Cardiac muscle cell (in vitro differentiated cells and primary cell): ENCODE measurements around the gene ANKRD44. TPM values are rescaled to one million over a fixed set of nuclear protein-coding genes. Genes with fewer than 3 reads are reported as not detected.

Experiments used
- DNase-seq, 2 donors: peaks; one replicate each; pipeline versions ENCODE4 v3.0.0 to v3.0.0-alpha.2; 2010 to 2017; ENCODE audit warnings: low read depth in 1 of 2, low spot score in 1 of 2
- H3K27ac ChIP-seq: fragments of 200-600 bp; sonication (generic); 2 replicates; pipeline ENCODE4 v1.5.1; 2016
- H3K27me3 ChIP-seq: fragments of 200-600 bp; sonication (generic); 2 replicates; pipeline ENCODE4 v1.6.0; 2016; ENCODE audit warnings: control low read depth
- H3K36me3 ChIP-seq: fragments of 200-600 bp; sonication (generic); 2 replicates; pipeline ENCODE4 v1.5.1; 2016; ENCODE audit warnings: control low read depth
- H3K4me1 ChIP-seq: fragments of 200-600 bp; sonication (generic); 2 replicates; pipeline ENCODE4 v1.8.1; 2017; ENCODE audit warnings: low read depth, mild to moderate bottlenecking, mixed run types
- H3K4me3 ChIP-seq: fragments of 200-600 bp; sonication (generic); 2 replicates; pipeline ENCODE4 v1.5.1; 2016; ENCODE audit warnings: mild to moderate bottlenecking
- H3K9me3 ChIP-seq: fragments of 200-600 bp; sonication (generic); 2 replicates; pipeline ENCODE4 v1.5.1; 2017; ENCODE audit warnings: low read depth, mild to moderate bottlenecking, control low read depth
- CTCF ChIP-seq: IDR thresholded peaks from 2 replicates; pipeline ENCODE4 v1.5.1; 2012; ENCODE audit warnings: low read depth, mild to moderate bottlenecking, low read length
- polyA plus RNA-seq: library from polyadenylated mRNA; unstranded; fragments of >200 nt; fragmentation: Nextera tagmentation; extraction: Ambion mirVana; gene quantifications from 2 replicates; pipeline ENCODE4 v1.2.1, GENCODE V29; 2016
- total RNA-seq: library from RNA; depleted of rRNA; stranded (reverse); fragments of >200 nt; gene quantifications from 2 replicates; pipeline ENCODE4 v1.2.3, GENCODE V29; 2016

Gene ANKRD44
- total and polyA plus RNA-seq, 2 experiments from 2014 or later, result 4.0 to 5.0 TPM

GRCh38 chr2:197340591-197340990 is 30.0 kb upstream of the ANKRD44 start:
- H3K4me1 ChIP-seq, result no peaks in the 10 kb centered on the region
- H3K27me3 ChIP-seq, result no peaks in the 10 kb centered on the region
- no peak overlapping the region for H3K4me3 ChIP-seq
- no peak overlapping the region for H3K27ac ChIP-seq
- no peak for TF ChIP-seq CTCF
- no peaks in the 10 kb centered on the region for H3K36me3 ChIP-seq
- H3K9me3 ChIP-seq, result no peaks in the 10 kb centered on the region
- DNase-seq, result no peak

GRCh38 chr2:197339496-197340220 is 29.1 kb upstream of the ANKRD44 start:
- no peak for TF ChIP-seq CTCF
- H3K36me3 ChIP-seq, result no peaks in the 10 kb centered on the region
- no peak for DNase-seq
- no peaks in the 10 kb centered on the region for H3K9me3 ChIP-seq
- H3K4me3 ChIP-seq, result no peak overlapping the region
- no peak overlapping the region for H3K27ac ChIP-seq
- H3K27me3 ChIP-seq, result no peaks in the 10 kb centered on the region
- no peaks in the 10 kb centered on the region for H3K4me1 ChIP-seq

GRCh38 chr2:197339016-197339415 is 28.4 kb upstream of the ANKRD44 start:
- Histone ChIP-seq H3K27ac (no peak overlapping the region), H3K9me3 (no peaks in the 10 kb centered on the region), H3K27me3 (no peaks in the 10 kb centered on the region), H3K4me3 (no peak overlapping the region), H3K4me1 (no peaks in the 10 kb centered on the region), H3K36me3 (no peaks in the 10 kb centered on the region)
- no peak for TF ChIP-seq CTCF
- DNase-seq, result no peak

- Histone ChIP-seq H3K9me3 (no peaks in the 10 kb centered on the region), H3K36me3 (no peaks in the 10 kb centered on the region), H3K4me1 (no peaks in the 10 kb centered on the region), H3K27ac (no peak overlapping the region), H3K4me3 (no peak overlapping the region), H3K27me3 (no peaks in the 10 kb centered on the region)
- TF ChIP-seq CTCF, result no peak
- no peak for DNase-seq
Observed at GRCh38 chr2:197332641-197333040, 22.1 kb upstream of the ANKRD44 start.

- H3K27me3 ChIP-seq, result no peaks in the 10 kb centered on the region
- TF ChIP-seq CTCF, result no peak
- no peak for DNase-seq
- H3K36me3 ChIP-seq, result no peaks in the 10 kb centered on the region
- H3K4me1 ChIP-seq, result no peaks in the 10 kb centered on the region
- no peak overlapping the region for H3K27ac ChIP-seq
- no peaks in the 10 kb centered on the region for H3K9me3 ChIP-seq
- H3K4me3 ChIP-seq, result no peak overlapping the region
Observed at GRCh38 chr2:197328461-197328860, 17.9 kb upstream of the ANKRD44 start.
